ENCODE results near the gene ATCAY. TPM values are rescaled to one million over a fixed set of nuclear protein-coding genes. Genes with fewer than 3 reads are reported as not detected.
"Not testable (repeated sequence)": the region's sequence is repeated elsewhere in the genome, so short reads cannot be mapped to it uniquely, and the experiment has no call there.

The ATCAY gene
- total RNA-seq, 1 experiment from 2014 or later: 0.44 TPM

DNA sequence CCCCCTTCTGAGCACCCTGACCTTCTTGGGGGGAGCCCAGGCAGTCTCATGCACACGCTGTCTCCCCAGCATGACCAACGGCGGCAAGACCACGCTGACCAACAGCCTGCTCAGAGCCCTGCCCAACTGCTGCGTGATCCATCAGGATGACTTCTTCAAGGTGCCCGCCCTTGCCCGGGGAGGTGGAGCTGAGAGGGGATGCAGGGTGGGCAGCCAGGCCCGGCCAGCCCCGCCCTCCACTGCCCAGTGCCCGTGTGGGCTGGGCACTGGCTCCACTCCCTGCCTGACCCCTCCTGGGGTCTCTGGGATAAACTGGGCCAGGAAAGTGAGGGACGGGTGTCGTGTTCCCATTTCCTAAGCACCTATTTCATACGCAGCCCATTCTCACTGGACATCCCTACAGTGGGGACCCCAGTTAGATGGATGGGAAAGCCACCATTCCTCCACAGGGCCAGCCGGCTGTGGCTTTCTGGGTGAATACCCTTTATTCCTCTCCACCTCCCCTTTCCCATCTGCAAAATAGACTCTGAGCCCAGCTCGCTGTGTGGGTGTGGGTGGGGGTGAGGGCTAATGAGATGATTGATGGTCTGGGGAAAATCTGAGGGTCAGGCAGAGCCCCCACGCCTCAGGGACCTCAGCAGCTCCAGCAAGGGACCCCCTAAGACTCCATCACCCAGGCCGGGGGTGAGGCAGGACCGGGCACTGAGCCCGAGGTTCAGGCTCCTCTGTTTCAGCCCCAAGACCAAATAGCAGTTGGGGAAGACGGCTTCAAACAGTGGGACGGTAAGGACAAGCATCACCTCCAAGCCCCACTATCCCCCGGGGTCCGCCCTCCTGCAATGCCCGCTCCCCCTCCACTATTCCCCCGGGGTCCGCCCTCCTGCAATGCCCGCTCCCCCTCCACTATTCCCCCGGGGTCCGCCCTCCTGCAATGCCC is 56.3 kb downstream of the ATCAY start:
- in situ Hi-C loops (cut with HindIII; ENCODE audit: low sequenced_read_pairs): no loop called here
- DNase-seq (ENCODE audit: low spot score): no peak

DNA sequence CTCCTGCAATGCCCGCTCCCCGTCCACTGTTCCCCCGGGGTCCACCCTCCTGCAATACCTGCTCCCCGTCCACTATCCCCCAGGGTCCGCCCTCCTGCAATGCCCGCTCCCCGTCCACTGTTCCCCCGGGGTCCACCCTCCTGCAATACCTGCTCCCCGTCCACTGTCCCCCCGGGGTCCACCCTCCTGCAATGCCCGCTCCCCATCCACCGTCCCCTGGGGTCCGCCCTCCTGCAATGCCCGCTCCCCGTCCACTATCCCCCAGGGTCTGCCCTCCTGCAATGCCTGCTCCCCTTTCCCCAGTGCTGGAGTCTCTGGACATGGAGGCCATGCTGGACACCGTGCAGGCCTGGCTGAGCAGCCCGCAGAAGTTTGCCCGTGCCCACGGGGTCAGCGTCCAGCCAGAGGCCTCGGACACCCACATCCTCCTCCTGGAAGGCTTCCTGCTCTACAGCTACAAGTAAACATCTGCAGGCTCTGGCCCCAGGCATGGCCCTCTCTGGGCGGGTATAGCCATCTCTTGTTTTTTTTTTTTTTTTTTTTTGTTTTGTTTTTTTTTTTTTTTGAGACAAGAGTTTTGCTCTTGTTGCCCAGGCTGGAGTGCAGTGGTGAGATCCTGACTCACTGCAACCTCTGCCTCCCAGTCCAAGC is 57.9 kb downstream of the ATCAY start:
- in situ Hi-C loops (cut with HindIII; ENCODE audit: low sequenced_read_pairs): not testable (repeated sequence)

DNA sequence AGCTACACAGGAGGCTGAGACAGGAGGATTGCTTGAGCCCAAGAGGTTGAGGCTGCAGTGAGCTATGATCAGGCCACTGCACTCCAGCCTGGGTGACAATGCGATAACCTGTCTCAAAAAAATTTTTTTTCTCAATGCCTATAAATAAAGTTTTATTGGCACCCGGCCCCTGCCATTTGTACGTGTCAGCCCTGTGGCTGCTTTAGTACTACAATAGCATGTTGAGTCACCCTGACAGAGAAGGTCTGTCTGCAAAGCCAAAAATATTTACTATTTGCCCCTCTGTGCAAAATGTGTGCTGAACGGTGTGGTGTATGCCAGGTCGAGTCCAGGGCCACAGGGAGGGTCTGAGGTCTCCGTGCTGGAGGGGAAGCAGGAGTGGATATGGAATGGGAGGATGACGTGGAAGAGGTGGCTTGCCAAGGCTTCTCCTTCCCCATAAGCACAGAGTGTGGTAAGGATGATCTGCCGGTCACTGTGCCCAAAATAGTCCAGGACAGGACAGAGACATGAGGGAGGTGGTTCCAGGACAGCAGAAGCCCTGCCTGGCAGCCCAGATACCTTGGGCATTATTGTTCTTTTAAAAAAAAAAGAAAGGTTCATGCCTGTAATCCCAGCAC is 62.4 kb downstream of the ATCAY start:
- DNase-seq (ENCODE audit: low spot score): peak; percentile 24

More for the DNA sequence above, 57.9 kb downstream of the ATCAY start:
- not testable (repeated sequence) for DNase-seq (ENCODE audit: low spot score)

DNA sequence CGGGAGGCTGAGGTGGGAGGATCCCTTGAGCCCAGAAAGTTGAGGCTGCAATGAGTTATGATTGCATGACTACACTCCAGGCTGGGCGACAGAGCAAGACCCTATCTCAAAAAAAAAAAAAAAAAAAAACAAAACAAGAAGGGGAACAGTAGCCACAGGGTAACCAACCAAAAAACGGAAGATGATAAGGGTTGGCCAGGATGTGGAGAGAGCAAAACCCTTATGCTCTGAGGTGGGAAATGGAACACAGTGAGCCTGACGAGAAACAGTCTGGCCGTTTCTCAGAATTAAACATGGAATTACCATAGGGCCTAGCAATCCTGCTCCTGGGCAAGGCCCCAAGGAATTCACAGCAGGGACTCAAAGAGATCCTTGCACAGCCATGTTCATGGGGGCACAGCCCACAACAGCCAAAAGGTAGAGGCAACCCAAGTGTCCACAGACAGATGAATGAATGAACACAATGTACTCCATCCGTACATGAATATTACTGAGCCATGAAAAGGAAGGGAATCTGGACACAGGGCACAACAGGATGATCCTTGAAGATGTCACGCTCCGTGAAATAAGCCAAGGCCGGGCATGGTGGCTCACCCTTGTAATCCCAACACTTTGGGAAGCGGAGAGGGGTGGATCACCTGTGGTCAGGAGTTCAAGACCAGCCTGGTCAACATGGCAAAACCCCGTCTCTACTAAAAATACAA is 63.7 kb downstream of the ATCAY start:
- no peak for DNase-seq (ENCODE audit: low spot score)
- in situ Hi-C loops (cut with HindIII; ENCODE audit: low sequenced_read_pairs): no loop called here

More for the DNA sequence above, 62.4 kb downstream of the ATCAY start:
- in situ Hi-C loops (cut with HindIII; ENCODE audit: low sequenced_read_pairs): no loop called here

DNA sequence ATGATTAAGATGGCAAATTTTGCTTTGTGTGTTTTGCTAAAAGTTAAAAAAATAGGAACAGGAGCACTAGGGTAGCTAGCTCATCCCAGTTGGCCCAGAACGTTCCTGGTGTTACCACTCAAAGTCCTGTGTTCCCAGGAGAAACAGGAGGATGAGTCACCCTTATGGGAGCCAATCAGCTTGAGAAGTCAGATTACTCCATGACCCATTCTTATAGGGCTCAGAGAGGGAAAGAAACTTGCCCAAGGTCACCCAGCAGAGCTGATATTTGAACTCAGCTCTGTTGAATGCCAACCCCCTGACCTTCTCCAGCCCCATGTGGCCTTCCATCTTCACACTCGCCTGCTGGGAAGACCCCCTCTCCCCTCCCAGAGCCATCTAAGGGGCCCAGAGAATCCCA is 65.4 kb downstream of the ATCAY start:
- DNase-seq (ENCODE audit: low spot score): no peak
- in situ Hi-C loops (cut with HindIII; ENCODE audit: low sequenced_read_pairs): no loop called here

DNA sequence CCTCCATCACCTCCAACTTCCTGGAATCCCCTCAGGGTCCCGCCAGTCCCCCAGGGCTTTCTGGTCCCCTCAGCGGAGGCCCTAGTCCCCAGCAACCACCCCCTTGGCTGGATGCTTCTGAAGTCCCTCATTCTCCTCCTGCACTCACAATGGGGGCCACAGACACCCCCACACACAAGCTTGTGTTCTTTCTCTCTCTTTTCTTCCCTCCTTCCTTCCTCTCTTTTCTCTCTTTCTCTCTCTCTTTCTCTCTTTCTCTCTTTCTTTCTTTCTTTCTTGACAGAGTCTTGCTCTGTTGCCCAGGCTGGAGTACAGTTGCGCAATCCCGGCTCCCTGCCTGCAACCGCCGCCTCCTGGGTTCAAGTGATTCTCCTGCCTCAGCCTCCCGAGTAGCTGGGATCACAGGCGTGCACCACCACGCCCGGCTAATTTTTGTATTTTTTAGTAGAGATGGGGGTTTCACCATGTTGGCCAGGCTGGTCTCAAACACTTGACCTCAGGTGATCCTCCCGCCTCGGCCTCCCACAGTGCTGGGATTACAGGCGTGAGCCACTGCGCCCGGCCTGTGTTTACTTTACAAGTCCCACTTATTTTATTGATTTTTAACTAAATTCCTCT is 66.9 kb downstream of the ATCAY start:
- DNase-seq (ENCODE audit: low spot score); in situ Hi-C loops (cut with HindIII; ENCODE audit: low sequenced_read_pairs): not testable (repeated sequence)

DNA sequence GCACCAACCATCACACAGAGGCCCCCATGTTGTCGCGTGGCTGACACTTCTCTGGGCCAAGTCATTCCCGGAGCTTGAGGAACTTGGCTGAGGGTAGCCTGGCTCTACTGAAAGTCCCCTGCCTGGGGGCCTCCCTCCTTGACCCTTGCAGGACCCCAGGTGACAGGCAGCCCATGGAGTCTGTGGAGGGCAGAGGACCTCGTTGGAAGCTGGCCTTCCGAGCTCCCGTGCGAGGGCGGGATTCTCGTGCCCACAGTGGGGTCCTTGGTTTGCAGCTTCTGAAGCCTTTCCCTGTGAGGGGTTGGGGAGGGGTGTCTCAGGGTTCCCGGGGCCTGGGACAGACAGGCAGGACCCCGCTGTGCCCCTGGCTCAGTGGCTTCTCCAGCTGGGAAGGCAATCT is 68.8 kb downstream of the ATCAY start:
- no peak for DNase-seq (ENCODE audit: low spot score)

DNA sequence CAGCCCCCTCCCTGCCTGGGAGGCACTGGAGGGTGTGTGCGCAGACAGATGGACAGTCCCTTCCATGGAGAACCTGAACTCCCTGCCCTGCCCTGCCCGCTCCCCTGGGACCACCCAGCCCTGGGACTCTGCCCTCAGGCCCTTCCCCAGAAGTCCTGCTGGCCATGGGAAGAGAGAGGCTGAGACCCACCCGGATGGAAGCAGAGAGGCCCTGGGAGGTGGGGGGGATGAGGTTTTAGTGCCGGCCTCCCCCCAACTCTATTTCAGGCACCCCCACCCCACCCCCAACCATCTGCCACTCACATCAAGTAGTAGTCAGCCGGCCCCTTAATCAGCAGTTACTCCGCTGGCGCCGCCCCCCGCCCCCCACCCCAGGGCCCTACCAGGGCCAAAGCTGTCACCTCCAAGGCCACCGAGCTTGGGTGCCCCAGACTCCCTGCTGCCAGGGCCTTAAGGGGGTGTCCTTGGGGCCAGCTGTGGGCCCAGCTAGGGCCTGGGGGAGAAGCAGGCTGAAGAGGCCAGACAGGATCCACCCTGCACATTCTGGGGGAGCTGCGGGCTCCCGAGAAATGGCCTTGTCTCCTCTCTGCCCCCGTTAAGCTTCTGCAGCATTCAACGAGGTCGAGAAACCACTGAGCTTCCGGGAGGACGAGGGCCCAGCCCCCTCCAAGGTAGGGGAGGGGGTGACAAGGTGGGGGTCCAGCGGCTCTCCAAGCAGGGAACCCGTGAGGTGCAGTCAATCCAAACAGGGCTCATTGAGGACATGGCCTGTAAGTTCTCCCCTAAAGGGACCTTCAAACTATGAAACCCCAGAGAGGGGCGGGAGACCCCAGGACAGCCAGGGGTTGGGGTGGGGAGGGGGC is 69.7 kb downstream of the ATCAY start:
- no peak for DNase-seq (ENCODE audit: low spot score)
- in situ Hi-C loops (cut with HindIII; ENCODE audit: low sequenced_read_pairs): no loop called here

More for the DNA sequence above, 68.8 kb downstream of the ATCAY start:
- in situ Hi-C loops (cut with HindIII; ENCODE audit: low sequenced_read_pairs): no loop called here

DNA sequence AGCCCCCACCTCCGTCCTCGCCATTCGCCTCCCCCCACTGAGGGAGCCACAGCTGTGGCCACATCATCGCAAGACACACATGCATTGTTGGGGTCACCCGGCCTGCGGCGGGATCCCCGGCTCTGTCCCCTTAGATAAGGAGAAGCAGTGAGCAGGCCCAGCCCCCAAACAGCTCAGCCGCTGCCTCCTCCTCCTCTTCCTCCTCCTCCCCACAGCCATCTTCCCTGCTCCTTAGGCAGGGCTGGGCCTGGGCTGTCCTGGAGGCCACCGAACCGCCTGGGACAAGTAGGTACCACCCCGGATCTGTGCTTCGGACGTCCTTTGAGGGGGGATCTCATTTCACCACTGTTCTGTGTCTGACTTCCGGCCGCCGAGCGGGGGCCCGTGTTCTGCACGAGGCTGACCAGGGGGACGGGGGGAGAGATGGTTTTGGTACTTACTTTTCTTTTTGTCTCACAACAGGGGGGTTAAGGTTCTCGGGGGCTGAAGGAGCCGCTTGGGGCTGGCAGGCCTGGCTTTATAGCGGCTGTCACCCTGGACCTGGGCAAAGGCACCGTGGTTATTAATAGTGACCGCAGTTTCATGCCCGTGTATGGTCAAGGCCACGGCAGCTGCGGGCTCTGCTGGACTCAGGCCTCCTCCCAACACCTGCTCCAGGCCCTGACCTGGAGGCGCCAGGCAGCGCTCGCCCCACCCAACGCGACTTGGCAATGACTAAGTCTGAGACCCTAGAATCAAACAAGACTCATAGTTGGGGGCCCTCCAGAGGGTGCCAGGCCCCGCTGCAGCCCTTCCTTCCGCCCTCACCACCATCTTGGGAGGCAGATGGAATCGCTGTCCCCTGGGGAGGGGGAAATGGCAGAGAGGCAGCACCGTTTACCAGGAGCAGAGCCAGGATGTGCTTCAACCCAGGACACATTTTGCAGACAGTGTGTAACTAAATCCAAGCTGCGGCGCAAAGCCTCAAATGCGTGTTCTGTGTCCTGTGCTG is 70.7 kb downstream of the ATCAY start:
- in situ Hi-C loops (cut with HindIII; ENCODE audit: low sequenced_read_pairs): no loop called here
- DNase-seq (ENCODE audit: low spot score): peak; percentile 82

DNA sequence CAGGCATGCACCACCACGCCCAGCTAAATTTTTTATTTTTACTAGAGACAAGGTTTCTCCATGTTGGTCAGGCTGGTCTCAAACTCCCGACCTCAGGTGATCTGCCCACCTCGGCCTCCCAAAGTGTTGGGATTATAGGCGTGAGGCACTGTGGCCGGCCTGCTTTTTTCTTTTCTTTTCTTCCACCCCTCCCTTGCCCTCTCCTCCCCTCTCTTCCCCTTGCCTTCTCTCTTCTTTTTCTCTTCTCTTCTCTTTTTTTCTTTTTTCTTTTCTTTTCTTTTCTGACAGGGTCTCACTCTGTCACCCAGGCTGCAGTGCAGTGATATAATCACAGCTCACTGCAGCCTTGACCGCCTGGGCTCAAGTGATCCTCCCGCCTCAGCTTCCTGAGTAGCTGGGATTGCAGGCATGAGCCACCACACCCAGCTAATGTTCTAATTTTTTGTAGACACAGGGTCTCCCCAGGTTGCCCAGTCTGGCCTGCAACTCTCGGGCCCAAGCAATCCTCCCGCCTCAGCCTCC is 72.3 kb downstream of the ATCAY start:
- in situ Hi-C loops (cut with HindIII; ENCODE audit: low sequenced_read_pairs); DNase-seq (ENCODE audit: low spot score): not testable (repeated sequence)

DNA sequence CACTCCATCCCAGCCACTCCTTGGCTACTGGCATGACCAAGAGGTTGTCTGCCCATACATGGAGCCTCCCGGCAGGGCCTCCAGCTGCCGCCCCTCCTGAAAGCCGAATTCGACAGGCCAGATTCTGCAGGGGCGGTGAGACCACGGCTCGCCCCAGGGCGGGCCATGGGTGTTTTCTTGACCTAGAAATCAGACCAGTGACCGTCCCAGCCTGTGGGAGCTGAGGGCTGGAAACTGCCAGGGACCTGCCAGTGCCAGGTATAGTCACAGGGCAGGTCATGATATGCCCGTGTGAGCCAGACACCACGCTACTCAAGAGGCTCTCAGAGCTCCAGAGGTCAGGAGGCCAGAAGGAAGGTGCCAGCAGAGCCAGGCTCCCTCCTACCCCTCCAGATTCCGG is 73.6 kb downstream of the ATCAY start:
- in situ Hi-C loops (cut with HindIII; ENCODE audit: low sequenced_read_pairs): no loop called here
- no peak for DNase-seq (ENCODE audit: low spot score)

DNA sequence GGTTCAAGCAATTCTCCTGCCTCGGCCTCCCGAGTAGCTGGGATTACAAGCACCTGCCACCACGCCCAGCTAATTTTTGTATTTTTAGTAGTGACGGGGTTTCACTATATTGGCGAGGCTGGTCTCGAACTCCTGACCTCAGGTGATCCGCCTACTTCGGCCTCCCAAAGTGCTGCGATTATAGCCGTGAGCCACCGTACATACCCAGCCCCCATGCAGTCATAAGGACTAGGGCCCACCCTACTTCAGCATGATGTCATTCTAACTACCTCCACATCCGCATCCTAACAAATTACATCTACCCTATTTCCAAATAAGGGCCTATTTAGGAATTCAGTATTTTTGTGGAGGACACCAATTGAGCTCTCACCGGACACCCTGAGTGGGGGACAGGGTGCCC is 74.8 kb downstream of the ATCAY start:
- DNase-seq (ENCODE audit: low spot score); in situ Hi-C loops (cut with HindIII; ENCODE audit: low sequenced_read_pairs): not testable (repeated sequence)

DNA sequence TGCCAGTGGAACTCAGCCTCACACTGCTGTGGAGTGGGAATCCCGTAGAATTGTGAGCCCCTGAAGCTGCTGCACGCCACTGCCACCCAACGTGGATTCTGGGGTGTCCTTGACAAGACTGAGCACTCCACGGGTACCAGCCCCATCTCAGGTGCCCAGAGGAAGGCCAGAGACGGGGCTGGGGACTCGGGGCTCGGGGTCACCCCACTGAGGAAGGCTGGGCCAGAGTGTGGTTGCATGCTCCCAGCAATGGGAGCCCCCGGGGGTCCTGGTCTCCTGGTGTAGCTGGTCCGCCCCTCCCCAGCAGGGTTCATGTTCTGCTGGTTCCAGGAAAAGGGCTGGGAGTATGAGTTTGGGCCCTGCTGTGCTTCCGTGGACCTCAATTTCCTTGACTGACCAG is 75.2 kb downstream of the ATCAY start:
- in situ Hi-C loops (cut with HindIII; ENCODE audit: low sequenced_read_pairs): no loop called here
- no peak for DNase-seq (ENCODE audit: low spot score)

DNA sequence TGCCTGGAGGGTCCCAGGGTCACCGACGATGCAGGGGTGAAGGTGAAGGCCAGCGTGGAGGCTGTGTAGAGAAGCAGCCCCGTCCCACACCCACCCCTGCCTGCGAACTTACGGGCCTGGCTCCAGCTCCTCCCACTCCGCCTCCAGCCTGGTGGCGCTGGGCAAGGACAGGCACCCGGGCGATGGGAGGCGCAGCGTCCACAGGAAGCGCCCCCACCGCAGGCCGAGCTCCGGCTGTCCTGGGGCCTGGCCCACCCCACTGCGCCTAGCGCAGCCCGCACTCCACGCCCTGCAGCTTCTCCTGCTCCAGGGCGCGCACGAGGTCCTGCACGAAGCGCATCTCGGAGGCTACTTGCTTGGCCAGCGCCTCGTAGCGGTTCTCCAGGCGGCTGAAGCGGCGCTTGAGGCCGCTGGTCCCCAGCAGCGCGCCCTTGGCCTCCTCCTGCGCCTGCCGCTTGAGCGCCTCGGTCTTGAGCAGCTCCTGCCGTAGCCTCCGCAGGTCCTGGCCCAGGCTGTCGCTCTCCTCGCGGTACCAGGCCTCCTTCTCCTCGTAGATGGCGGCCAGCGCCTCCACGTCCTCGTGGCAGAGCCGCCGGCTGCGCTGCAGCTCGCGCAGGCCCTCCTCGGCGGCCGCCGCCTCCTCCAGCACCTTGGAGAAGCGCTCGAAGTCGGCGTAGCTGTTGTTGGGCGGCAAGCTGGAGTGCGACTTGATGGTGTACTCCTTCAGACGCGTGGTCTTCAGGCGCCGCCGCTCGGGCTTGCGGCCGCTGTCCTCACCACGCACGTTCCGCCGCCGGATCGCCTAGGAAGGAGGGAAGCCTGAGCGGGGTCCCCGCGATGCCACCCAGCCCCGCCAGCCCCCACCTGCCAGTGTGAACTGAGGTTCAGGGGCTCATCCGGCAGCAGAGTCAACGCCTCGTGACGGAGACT is 78.6 kb downstream of the ATCAY start:
- in situ Hi-C loops (cut with HindIII; ENCODE audit: low sequenced_read_pairs): no loop called here
- DNase-seq (ENCODE audit: low spot score): no peak

DNA sequence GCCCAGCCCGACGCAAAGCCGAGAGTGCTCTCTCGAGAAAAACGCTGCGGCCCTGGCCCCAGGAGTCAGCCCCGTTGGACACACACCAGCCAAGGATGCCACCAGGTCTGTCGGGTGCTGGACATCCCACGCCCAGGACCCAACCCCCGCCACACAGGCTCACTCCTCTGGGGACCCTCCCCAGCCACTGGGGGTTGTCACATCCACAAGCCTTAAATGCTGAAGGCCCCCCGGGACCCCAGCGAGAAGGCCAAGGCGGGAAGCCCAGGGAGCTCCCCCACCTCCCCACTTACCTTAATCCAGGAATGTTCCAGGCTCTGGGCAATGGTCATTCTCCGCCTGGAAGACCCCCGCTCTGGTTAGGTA is 79.3 kb downstream of the ATCAY start:
- no peak for DNase-seq (ENCODE audit: low spot score)
- in situ Hi-C loops (cut with HindIII; ENCODE audit: low sequenced_read_pairs): no loop called here

DNA sequence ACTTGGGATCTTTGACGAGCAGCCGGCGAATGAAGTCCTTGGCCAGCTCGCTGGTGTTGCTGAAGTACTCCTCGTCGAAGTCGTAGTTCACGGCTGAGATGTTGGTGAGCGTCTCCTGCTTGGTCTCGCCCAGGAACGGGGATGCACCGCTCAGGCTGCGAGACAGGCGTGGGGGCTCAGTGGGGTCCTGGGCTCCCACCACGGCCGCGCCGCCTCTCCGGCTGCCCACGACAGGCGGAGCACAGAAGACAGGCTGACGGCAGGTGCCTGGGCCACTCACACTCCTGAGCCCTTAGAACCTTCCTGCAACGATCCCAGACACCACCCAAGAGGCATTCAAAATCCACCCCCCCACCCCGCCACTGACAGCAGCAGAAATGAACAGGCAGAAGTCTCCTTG is 80.5 kb downstream of the ATCAY start:
- in situ Hi-C loops (cut with HindIII; ENCODE audit: low sequenced_read_pairs): no loop called here
- DNase-seq (ENCODE audit: low spot score): no peak
